Measurements from ENCODE around the gene SPINK1.
"Not testable (repeated sequence)": the region's sequence is repeated elsewhere in the genome, so short reads cannot be mapped to it uniquely, and the experiment has no call there.

SPINK1 gene

DNA sequence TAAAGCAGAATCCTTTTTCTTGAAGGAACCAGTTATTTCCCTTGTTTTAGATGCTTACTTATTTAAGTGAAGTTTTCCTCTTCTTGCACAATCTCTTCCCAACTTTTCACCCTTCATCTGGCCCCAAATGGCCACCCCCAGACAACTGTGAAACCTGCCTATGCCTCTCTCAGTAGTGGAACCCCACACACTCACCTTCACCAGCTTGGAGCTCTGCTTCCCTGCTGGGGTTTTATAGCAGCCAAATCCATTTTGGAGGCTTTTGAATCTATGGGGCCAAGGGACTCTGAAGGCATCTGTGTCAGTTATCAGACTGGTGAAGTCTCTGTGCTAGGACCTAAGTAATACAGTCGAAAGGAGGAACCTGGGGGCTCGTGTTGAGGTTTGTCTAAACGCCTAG, 22.9 kb upstream of the SPINK1 start:
- no peak for DNase-seq

DNA sequence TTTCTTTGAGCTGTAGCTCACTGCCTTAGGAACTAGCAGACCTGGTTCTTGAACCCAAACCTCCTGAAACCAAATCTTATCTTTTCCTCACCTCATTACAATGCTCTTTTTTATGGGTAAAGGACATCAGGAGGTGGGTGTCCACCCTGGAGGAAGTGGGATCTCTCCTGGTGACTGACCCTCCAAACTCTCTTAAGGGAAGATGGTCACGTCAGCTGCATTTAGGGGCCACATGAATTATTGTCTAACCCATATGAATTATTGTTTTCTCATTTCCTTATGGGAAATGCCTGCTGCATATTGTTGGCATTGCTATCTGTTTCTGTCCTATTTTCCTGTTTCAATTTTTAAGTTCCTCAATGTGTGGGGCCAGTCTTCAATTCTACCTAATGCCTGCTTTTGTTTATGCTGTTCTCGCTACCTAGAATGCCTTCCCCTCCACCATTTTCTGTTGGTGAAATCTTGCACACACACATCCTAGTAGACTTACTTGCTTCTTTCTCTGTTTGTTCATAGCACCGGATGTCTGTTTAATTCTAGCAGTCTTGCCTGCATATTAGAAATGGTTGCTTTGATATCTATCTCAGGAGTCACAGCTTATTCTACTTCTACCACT, 22.0 kb upstream of the SPINK1 start:
- DNase-seq, result no peak

DNA sequence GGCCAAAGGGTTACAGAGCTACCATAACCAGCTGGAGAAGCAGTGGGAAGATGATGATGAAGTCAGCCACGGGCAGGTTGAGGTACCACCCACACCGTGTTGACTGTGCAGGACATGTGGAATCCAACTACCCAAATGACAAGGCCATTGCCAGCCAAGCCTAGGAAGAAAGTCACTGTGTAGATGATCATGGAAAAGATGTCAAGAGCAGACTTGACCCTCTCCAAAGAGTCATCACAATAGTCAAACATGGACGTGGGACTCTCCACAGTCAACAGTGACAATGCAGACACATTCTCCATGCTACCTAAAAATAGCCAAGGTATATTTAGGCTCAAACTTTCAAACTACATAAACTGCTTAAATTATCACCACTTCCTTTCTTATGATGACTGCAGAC, 20.9 kb upstream of the SPINK1 start:
- no peak for DNase-seq

DNA sequence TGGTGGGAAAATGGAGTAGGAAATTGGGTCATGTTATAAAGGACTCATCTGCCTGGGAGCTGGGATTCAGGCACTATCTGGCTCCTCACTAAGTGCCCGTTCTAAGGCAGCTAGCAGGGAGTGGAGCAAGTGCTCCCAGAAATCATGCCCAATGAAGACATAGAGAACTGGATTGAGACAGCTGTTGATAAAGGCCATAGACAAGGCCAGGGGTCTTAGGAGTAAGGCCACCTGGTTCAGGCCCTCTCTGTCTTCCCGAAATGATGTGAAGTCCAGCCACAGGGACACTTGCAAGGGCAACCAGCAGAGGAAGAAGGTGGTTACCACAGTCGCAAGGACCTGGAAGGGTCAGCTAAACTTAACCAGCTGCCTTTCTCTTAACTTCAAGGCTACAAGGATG, 20.1 kb upstream of the SPINK1 start:
- no peak for DNase-seq

DNA sequence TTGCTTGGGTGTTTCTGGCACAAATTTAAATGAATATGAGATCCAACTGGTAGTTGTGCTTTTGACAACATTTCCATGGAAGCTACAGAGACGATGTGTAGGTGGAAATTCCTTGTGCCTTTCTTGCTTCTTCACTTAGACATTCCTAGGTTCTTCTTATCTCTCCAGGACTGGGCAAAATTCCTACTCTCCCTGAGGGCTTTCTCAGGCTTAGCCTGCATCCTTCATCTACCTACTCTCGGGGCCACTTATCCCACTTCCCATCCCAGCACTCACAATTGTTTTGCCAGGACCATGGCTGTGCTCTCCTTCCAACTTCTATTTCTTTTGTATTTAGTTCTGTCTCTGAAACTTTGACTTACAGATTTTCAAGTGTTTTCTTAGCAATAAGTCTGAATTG, 17.8 kb upstream of the SPINK1 start:
- no peak for DNase-seq

DNA sequence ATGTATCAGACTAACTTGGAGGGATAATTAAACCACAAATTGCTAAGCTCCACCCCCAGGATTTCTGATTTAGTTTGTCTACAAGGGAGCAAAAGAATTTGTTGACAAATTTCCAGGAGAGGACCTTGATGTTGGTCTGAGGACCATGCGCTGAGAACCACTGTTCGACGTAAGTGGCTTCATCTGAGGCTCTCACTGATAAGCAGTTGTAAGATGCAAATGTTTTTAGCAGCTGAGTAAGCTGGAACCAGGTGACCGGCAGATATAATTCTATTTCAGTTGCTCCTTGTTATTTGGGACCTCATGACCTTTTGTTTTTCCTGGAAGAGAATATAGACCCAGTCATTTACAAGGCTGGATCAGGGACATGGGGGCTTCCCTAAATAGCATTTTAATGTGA, 14.1 kb upstream of the SPINK1 start:
- DNase-seq, result no peak

DNA sequence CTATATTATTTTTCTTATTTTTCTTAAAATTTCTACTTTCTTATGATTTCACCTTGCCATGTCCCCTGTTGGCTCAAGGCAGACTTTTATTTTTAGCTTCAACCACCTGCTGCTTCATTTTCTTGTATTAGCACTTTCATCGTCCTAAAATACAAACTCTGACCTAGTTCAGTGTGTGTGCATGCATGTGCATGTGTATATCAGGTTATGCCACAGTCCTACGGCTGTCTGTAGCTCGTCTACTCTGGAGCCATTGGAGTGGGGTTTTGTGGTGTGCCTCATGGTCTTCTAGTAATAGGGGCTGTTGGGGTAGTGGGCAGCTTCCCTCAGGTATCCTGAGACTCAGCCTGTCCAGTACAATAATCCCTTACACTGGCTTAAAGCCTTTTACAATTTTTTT, 13.4 kb upstream of the SPINK1 start:
- no peak for DNase-seq

DNA sequence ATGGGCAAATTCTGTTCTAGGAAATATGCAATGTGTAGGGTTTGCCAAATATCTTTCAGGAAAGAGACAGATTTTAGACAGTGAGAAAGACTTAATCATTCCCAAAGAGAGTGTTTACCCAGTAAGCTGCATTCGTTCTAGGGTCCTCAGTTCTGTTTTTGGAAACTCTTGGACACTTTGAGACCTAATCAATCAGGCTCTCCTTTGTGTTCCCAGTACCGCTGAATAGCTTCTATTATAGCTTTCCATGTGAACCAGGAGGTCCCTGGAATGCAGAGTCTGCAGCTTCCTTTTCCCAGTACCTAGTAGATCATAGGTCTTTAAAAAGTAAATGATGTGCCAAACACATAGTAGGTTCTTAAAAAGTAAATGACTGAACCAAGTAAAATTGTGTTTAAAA, 11.4 kb upstream of the SPINK1 start:
- no peak for DNase-seq

DNA sequence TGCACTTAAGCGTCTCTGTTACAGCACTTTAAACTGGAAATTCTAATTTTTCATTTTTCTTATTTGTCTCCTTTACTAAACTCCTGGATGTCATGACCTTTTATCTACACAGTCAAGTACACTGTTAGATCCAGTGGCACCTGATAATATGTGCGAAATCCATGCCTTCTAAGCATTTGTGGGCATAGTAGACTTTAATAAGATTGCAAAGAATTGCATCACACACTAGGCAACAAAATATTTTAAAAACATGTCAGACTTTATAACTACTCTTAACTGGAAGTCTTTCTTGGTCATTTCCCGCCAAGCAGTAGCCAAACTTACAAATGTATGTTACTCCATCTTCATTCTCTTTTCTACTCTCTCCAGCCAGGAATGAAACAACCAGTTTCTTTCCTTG, 5.0 kb upstream of the SPINK1 start:
- no peak for DNase-seq

DNA sequence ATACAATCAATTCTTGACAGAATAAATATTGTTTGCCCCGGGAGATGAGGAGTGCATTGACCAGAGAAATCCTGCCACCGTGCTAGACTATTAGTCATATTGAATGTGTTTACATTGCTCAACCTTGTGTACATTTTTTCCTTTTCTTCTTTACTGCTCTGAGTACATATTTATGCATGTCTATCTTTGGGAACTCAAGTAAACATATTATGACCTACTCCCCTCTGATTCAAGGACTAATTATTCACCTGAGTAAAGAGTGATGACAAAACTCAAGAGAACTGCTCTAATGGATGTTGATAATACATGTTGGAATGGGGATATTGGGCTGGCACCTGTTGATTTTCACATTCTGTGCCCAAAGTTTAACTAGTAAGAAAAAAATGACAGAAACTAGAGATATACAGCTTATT, 3.9 kb upstream of the SPINK1 start:
- no peak for DNase-seq

DNA sequence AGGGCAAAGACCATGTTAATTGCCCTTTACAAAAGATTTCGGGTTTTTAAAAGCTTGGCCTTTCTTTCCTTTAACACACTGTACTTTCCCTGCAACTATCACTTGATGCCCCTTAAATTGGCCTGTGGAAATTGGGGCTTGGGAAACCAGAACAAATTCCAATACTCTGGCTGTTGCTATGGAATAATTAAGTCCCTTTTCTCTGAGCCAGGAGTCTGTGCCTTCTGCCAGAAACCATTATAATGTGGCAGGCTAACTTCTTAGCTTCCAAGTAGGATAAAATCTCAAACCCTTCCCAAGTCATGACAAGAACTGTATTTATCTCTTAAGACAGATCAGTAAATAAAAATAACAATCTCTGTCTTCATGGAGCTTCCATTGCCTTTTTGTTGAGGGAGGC, 1.1 kb upstream of the SPINK1 start:
- no peak for DNase-seq

DNA sequence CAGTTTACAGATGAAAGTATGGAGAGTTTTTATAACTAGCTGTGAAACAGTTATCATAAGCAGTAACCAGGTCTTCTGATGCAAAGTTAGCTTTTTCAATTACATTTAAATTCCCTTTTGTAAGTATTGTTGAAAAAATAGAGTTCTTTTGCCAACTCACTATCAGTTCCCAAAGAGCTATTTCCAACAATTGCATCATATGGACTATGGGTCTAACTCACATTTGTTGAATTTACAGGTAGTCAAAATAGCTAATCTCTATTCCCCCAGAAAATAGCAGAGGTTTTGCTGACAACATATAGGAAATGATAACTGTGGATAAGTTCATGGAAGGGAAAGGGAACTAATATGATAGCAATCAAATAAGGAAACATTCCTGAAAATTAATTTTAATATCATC, 1.4 kb downstream of the SPINK1 start:
- DNase-seq, result no peak

DNA sequence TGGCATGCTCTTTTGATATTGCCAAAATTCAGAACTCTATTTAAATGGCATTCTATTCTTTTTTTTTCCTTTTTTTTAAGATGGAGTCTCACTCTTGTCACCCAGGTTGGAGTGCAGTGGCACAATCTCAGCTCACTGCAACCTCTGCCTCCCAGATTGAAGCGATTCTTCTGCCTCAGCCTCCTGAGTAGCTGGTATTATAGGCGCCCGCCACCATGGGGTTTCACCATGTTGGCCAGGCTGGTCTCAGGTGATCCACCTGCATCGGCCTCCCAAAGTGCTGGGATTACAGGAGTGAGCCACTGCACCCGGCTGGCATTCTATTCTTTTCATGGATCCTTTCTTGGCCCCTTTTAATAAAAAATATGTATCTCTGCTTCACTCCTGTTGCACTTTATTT, 4.5 kb downstream of the SPINK1 start:
- not testable (repeated sequence) for DNase-seq

DNA sequence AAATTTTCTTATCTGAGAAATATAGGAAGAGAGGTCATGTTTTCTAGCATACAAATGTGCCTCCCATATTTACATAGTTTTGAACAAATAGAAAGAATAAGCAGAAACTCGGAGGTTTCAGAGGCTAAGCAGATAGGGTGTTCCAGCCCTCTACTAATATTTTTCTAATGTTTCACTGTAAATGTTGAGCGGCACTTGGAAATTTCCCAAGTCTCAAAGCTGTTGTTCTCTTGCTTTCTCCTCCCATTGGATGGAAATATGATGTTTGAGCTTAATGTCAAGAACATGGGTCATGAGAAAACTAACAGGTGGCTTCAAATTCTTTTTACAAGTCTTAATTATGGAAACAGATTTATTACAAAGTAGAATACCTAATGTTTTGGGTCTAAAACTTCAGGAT, 5.1 kb downstream of the SPINK1 start:
- DNase-seq, result no peak

DNA sequence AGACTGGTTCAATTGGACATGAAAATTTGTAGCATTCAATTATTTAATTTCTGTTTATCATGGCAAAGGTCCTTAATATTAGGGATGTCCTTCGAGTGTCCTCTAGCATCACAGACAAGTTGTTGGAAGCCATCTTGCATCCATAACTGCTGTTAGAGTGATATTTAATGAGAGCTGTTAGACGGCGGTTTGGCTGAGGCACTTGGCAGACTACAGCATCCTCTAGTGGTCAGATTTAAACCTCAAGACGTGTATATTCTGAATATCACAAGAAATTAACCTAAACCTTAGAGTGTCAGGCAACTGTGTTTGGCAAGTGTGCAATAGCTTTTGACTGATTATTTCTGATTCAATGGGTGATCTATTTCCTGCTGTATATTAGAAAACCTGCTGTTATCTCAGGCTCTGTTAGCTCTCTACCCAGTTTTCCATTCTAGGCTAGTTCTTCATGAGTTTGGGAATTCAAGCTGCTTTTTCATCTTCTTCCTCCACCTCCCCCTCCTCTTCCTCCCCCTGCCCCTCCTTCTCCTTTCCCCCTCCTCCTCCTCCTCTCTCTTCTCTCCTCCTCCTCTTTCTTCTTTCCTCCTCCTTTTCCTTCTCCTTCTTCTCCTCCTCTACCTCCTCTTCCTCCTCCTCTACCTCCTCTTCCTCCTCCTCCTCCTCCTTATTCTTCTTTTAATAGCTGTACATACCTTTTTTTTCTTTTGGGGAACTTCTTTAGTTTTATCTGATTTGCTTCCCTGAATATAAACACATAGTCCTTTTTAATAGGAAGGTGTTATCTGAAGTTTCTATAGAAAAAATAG, 8.6 kb downstream of the SPINK1 start:
- DNase-seq, result peak; percentile 20 to 33

DNA sequence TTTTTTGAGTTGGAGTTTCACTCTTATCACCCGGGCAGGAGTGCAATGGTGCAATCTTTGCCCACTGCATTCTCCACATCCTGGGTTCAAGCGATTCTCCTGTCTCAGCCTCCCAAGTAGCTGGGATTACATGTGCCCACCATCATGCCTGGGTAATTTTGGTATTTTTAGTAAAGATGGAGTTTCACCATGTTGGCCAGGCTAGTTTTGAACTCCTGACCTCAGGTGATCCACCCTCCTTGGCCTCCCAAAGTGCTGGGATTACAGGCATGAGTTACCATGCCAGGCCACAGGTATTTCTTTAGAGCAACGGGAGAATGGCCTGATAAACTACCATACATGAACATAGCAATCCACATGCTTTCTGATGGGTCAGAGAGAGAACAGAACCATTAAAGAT, 9.2 kb downstream of the SPINK1 start:
- not testable (repeated sequence) for DNase-seq

DNA sequence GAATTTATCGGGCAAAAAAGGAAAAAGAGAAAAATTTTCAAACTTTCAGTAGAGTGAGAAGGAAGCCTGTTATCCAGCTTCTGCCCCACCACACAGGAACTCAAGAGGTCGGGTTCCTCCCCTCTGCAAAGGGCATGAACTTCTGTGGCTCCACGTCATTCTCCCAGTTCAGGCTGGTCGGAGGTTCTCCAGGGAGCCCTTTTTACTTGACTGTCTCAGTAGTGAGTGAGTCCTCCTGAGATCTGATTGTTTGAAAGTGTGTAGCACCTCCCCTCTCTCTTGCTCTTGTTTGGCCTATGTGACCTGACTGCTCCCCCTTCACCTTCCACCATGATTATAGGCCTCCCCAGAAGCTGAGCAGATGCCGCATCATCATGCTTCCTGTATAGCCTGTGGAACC, 9.7 kb downstream of the SPINK1 start:
- no peak for DNase-seq

DNA sequence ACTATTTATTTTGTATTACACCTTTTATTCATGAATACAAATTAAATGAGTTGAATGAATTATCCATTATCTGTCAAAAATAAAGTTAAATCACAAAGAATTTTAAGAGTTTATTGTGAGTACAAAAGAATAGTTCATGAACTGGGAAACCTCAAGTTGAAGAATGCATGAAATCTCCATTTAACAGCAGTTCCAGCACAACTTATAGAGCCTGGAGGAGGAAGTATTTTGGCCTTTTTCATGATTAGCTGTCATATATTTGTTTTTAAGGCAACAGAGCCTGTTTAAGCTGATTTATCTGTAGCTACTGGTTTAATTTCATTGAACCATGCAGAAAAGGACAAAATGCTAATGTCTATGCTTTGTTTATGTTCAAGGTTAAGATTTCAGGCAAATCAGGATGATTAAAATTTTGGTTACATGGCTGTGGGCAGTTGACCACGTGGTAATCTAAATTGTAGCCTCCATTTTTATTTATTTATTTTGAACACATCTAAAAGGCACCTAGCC, 12.2 kb downstream of the SPINK1 start:
- DNase-seq, result no peak

DNA sequence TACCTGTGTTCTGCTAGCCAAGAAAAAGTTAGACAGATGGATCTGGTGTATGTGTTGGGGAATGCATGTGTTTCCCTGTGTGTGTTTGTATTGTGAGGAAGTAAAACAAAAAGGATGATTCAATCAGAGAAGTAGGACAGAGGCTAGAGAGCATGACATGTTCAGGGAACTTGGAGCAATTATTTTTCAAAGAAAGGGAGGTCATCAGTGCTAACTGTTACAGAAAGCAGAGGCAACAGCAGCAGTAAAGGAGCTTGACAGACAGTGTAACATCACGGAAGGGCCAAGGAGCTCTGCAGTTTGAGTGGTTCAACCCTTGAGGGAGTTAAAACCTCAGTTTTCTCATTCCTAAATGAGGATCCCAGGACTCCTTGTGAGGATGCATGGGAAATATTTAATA, 13.2 kb downstream of the SPINK1 start:
- no peak for DNase-seq

DNA sequence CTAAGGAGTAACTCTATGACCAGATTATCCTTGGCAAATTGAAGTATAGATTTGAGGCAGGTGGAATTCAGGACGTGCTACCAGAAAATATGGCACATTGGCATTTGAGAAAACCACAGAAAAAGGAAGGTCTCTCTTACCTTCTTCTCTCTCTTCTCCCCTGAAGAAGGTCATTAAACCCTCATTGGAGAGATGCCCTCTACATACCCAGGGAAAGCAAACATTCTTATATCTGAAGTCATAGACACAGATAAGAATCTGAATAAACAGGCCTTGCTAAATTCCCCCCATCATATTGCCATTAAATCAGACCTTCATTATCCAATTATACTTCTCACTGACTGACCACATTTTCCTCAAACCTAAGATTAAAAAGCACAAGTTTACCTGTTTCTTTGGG, 17.8 kb downstream of the SPINK1 start:
- no peak for DNase-seq

DNA sequence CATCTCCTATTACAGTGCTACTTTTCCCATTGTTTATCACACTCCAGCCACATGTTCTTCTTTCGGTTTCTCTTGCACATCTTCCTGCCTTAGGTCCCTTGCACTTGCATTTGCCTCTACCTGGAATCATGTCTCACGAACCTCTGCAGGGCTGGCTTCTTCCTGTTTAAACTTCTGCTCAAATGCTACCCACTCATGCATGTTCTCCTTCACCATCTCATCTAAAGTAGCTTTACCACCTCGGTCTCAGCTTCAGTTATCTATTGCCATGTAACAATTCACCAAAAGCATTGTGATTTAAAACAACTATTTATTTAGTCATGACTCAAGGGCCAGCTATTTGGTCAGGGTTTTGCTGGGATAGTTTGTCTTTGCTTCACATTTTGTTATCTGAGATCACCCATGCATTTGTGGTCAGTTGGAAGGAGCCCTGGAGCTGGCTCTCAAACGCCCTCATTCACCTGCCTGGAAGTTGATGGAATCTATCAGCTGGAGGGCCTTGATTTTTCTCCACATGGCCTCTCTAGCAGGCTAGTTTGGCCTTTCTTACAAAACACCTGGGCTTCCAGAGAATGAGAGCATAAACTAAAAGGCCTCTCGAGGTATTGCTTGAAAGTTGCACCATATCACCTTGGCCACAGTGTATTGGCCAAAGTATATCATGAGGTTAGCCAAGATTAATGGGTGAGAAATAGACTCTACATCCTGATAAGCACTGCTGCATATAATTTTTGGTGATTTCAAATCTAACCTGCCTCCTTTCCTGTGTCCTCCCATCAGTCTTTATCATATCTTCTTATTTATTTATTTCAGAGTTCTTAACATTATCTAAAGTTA, 21.4 kb downstream of the SPINK1 start:
- no peak for DNase-seq

DNA sequence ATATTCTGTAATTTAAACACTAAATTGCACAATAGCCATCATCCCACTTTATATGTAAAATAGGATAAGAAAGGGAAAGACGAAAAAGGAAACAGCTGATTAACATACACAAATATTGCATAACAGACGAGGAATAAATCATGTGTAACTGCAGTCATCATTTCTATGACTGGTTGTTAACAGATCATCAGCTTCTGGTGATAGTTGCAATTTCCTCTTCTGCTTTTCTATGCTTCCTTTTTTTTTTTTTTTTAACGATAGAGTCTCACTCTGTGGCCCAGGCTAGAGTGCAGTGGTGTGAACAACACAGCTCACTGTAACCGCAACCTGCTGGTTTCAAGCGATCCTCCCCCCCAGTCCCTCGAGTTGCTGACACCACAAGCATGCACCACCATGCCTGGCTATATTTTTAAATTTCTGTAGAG, 26.4 kb downstream of the SPINK1 start:
- peak; percentile 18 to 32 for DNase-seq

DNA sequence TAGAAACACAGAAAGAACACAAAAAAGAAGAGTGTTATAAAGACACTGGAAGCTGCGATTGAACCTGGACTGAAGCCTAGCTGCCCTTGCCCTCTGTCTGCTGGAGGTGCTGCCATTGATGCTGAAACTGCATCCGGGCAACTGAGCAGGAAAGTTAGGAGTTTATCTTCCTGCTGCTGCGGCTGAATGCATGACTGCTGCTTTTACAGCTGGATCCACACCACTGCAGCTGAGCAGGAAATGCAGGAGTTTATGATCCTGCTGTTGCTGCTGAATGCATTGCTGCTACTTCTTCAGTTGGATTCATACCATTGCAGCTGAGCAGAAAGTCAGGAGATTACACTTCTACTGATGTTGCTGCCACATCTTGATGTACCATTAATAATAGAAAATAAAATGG, 27.1 kb downstream of the SPINK1 start:
- DNase-seq, result no peak

DNA sequence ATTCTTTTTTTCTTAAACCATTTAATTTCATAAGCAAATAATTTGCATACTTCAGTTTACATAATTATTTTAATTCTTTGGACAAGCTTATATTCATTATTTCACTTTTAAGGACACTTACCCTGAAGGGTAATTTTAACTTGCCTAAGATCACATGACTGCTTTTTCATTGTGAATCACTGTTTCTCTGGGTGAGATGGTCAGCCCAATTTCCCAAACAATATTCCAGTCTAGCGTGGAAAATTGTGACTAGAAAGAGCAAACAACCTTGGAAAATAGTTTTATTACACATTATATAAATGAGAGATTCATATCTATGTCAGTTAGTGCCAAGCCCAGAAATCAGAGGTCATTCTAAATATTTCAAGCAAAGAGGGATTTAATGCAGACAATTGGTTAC, 27.5 kb downstream of the SPINK1 start:
- DNase-seq, result no peak
